GM19397 (cell line): ENCODE measurements around the gene PRCD.

Source experiments
- ATAC-seq: cut with Tn5 transposase; IDR thresholded peaks from one replicate; pipeline ENCODE4 v1.9.1; 2021; ENCODE audit warnings: mild to moderate bottlenecking, moderate library complexity; ENCODE audit not compliant: unreplicated experiment

PRCD gene

DNA sequence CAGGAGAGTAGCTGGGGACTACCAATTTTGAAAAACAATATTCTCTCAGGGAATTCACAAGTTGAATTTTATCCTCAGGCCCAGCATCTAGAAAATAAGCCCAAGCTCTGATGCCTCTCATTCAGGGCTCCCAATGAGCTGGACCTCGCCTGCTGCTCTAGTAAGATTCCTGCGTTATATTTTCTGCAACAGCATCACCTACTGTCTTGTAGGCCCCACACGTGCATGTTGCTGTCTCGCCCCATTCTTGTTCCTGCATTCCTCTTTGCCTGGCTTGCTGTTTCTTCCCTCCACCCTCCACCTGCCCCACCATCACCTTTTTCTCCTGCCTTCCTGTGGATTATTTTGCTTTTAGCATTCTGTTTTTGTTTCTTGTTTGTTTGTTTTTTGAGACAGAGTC is 54.1 kb downstream of the PRCD start:
- no peak for ATAC-seq

DNA sequence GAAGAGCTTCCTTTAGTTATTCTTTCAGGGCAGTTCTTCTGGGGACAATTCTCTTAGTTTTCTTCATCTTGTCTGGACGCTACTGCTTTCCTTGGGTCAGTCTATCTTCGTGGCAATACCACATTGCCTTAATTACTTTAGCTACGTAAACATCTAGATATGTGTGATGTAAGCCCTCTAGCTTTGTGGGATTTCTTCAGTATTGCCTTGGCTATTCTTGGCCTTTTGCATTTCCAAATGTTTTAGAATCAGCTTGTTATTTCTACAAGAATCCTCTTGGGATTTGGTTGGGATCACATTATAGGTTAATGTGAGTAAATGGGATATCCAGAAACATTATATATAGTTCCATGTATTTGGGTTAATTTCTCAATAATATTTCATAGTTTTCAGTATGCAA is 54.8 kb downstream of the PRCD start:
- ATAC-seq: no peak
